Mammary epithelial cell (primary cell): ENCODE results near the gene RBPJ.

Source experiments
- CTCF ChIP-seq, 2 donors: IDR thresholded peaks in 1 of 2; conservative IDR thresholded peaks in 1 of 2; 2 replicates each; pipeline ENCODE4 v1.5.1; 2011 to 2012; ENCODE audit warnings: inconsistent platforms in 2 of 2, low read length in 2 of 2, mild to moderate bottlenecking in 2 of 2, control low read depth in 1 of 2, low read depth in 1 of 2; ENCODE audit not compliant: insufficient read depth in 1 of 2; ENCODE audit errors: extremely low read depth in 1 of 2
- EZH2 ChIP-seq: IDR thresholded peaks from 2 replicates; pipeline ENCODE4 v1.6.1; 2012; ENCODE audit warnings: low read length, inconsistent platforms, borderline replicate concordance

GRCh38 chr4:26275281-26275680 lies 45.5 kb upstream of the RBPJ start:
- no peak for TF ChIP-seq CTCF (conservative IDR thresholded peaks at IDR 0.05 in 1 of 2, IDR thresholded peaks at IDR 0.05 in 1 of 2; ENCODE audit: extremely low read depth in 1 of 2, insufficient read depth in 1 of 2, low read depth in 1 of 2, low read length in 2 of 2)
- no peak for TF ChIP-seq EZH2
